Measurements from ENCODE around the gene ASTN2.

DNA sequence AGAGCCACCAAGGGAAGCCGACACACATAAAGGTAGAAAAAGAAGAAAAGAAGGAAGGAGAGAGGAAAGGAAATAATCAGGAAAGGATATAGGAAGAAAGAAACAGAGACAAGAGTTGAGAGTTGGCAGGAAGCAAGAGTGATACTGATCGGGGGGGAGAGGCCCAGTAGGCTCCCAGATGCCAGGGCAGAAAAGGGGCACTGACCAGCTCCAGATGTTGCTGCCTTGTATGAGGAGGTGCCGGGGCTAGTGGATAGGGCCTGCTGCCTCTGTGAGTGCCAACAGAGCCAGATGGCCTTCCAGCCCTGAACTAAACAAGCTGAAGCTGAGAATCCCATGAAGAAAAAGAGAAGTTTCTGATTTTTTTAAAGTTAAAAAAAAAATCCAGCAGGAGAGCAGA is 809.8 kb downstream of the ASTN2 start:
- no peak for TF ChIP-seq POLR2AphosphoS5 (IDR thresholded peaks at IDR 0.05; ENCODE audit: control insufficient read depth, insufficient read depth, low read depth, low read length)
- no peak for TF ChIP-seq CTCF (IDR thresholded peaks at IDR 0.05 in 2 of 3, conservative IDR thresholded peaks at IDR 0.05 in 1 of 3; ENCODE audit: insufficient read depth in 2 of 3, low read depth in 1 of 3, low read length in 3 of 3)
- TF ChIP-seq GABPA (tag; conservative IDR thresholded peaks at IDR 0.05; ENCODE audit: low read depth) = no peak
- no peak for TF ChIP-seq MEIS2 (IDR thresholded peaks at IDR 0.05; ENCODE audit: partially characterized antibody)
- TF ChIP-seq RAD21 (CRISPR knock-in tag; conservative IDR thresholded peaks at IDR 0.05 in 1 of 2, IDR thresholded peaks at IDR 0.05 in 1 of 2) = no peak
- no peak for TF ChIP-seq ZKSCAN1 (IDR thresholded peaks at IDR 0.05; ENCODE audit: low read depth, low read length)
- TF ChIP-seq ZBTB33 (CRISPR knock-in tag; IDR thresholded peaks at IDR 0.05) = no peak
- TF ChIP-seq SMC3 (conservative IDR thresholded peaks at IDR 0.05; ENCODE audit: insufficient read depth, low read depth, low read length) = no peak
- no peak for TF ChIP-seq RUNX1 (IDR thresholded peaks at IDR 0.05; ENCODE audit: low read depth)

Data from K562 (cell line).